Right renal cortex interstitium (tissue), 3 donors: ENCODE measurements around the gene MKRN2. TPM values are rescaled to one million over a fixed set of nuclear protein-coding genes. Genes with fewer than 3 reads are reported as not detected.

Source experiments
- DNase-seq, 3 donors: peaks; one replicate each; pipeline ENCODE4 v3.0.0-alpha.2; 2013; ENCODE audit warnings: low read depth in 3 of 3, low spot score in 2 of 3
- polyA plus RNA-seq, 3 donors: library from polyadenylated mRNA; unstranded; fragments of 120-200 nt; gene quantifications; one replicate each; pipeline ENCODE4 v1.2.1, GENCODE V29; 2013; ENCODE audit not compliant: insufficient read length in 3 of 3

Gene MKRN2
- polyA plus RNA-seq, 3 donors: 46.5 to 50.5 (median 47.7) TPM

DNA sequence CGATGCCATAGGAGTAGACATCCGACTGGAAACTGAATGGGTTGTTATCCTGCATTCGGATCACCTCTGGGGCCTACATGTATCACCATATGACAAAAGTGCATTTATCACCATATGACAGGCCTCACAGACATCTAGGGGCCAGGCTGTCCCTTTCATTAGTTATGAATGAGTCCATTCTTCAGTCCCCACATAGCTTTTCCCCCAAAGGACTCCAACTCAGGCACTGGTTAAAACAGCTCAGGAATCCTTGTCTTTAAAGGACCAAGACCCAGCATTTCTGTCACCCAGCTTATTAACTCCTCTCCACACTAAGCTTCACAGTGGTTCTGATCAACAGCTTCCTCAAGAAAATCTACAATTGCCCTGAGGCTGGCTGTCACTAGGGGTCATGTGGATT is 28.3 kb downstream of the MKRN2 start:
- DNase-seq: no peak

DNA sequence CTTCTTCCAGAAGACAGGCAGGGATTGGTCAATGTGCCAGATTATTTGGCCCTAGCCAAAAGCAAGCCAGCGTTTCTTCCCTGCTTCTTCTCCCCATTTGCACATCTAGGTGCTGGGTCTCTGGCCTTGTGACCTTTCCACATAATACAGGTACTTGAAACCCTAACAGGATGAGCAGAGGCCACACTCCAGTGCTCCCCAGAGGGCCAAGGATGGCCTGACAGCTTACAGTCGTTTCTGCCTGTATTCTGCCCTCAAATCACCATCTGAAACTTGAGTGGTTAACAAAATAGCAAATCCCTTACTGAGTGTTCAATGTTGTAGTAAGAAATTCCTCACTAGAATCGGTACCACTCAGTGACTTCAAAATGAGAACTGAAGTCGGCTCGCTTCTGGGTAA is 29.1 kb downstream of the MKRN2 start:
- no peak for DNase-seq

DNA sequence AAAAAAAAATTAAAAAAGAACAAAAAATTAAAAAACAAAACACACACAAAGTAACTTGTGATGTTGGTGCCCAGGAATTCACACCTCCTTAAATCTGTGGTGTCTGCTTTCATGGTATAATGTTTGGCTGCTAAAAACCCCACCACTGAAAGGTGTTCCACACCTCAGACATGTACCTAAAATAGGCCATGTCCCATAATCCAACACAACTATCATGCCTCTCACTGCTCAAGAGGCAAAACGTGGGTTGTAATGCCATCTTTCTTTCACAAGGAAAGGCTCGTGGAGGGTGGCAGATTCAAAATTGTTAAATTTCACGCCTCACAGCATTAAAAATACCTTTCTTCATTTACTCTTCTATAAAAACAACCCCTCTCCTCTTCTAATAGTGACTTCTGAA is 29.5 kb downstream of the MKRN2 start:
- DNase-seq: no peak

DNA sequence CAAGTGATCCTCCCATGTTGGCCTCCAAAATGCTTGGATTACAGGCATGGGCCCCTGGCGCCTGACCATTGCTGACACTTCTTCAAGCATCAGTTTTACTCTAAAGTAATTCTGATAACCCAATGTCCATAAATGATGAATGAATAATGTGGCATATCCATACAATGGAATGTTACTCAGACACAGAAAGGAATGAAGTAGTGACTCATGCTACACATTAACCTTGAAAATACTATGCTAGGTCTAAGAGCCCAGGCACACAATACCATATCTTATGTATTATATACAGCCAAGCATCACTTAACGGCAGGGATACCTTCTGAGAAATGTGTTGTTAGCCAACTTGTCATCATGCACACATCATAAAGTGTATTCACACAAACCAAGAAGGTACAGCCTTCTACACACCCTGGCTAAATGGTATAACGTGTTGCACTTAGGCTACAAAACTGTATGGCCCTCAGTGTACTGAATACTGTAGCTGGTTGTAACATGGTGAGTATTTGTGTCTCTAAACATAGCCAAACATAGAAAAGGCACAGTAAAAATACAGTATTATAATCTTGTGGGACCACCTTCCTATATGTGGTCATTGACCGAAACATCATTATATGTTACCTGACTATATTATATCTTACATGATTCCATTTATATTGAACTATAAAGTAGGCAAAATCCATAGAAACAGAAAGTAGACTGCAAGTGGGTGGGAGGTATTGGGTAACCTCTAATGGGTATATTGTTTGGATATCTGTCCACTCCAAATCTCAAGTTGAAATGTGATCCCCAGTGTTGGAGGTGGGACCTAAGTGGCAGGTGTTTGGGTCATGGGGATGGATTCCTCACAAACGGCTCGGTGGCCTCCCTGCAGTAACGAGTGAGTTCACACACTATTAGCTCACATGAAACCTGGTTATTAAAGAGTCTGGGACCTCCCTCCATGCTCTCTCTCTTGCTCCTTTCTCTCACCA is 31.4 kb downstream of the MKRN2 start:
- no peak for DNase-seq

DNA sequence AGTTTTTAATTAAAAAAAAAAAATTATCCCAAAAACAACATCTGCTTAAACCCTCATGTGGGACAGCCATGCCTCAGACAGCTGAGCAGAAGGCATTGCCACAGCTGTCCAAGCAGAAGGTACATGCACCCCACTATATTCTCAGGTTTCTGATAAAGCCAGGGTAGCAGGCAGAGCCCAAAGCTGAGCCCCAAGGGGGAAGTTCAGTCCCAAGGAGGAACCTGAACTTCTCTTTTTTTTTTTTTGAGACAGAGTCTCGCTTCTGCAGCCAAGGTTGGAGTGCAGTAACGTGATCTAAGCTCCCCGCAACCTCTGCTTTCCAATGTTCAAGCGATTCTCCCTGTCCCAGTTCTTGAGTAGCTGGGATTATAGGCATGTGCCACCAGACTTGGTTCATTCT is 33.2 kb downstream of the MKRN2 start:
- DNase-seq: no peak

DNA sequence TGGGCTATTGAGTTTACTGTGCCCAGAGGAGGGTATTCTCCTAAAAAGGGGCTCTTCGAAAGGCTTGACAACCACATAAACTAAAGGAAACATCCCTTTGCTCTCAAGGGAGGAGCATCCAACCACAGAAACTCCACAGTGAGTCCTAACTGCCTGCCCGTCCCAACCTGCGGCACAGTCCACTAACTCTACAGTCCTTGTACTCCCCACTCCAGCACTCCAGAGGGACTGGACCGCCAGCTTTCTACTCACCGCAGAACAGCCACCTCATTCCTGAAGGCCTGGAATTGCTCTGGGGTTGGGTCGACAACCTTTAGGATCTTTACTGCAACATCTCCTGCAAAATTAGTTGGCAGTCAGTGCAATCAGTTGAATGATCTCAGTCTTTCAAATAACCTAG is 34.6 kb downstream of the MKRN2 start:
- DNase-seq: no peak

DNA sequence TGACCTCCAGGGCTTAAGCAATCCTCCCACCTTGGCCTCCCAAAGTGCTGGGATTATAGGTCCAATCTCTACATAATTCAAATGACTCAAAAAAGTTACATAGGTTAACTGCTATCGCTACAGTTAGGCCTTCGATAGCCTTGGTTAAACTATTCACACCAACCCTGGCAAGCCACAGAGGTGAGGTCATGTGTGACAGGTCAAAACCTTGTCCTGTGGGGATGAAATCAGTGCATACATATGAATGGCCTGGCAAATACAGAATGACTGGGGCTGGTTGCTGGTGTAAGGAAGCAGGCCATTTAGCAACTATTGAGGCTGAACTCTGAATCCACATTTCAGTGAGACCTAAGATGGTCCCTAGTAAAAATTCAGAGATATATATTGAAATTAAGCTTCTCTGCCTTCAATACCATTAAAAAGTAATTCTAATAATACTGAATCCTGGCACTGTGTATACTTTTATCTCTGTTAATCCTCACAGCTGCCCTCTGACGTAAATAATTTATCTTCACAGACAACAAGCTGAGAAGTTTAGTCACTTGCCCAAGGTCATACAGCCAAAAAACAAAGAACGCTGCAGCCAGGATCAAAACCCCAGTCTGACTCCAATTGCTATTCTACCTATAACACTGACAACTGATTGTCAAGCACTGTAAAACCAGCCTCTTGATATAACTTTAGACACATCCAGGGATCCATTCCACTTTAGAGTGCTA is 35.3 kb downstream of the MKRN2 start:
- no peak for DNase-seq

DNA sequence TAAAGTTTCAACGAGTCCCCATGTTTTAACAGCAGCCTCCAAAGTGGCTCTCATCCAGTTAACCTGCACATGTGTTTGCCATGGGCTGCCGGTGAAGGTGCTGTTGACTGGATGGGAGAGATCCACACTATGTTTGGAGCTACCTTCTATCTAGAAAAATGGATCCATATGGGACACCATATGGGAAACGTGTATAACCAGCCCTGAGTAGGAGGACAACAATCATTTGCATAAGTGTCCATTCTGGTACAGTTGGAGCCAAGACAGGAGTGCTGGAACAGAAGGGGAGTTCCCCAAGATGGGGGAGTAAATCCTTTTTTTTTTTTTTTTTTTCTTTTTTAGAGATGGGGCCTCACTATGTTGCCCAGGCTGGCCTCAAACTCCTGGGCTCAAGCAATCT is 36.6 kb downstream of the MKRN2 start:
- DNase-seq: no peak

DNA sequence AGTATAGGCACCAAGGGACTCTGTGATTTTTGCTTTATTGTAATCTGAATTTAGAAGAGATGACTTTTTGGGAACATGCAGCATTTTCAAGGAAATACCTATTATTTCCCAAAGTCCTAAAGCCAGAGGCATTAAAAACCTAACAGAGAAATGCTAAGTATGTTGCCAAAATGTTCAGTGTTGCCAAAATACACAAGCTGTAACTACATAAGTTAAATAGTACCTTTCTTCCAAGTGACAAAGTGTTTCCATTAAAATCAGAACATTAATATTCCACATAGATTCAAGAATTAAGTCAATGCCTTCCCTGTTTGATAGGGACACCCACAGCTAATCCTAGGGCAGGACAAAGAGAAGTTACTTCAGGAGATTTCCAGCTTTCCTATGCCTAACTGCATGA is 42.0 kb downstream of the MKRN2 start:
- DNase-seq: no peak

DNA sequence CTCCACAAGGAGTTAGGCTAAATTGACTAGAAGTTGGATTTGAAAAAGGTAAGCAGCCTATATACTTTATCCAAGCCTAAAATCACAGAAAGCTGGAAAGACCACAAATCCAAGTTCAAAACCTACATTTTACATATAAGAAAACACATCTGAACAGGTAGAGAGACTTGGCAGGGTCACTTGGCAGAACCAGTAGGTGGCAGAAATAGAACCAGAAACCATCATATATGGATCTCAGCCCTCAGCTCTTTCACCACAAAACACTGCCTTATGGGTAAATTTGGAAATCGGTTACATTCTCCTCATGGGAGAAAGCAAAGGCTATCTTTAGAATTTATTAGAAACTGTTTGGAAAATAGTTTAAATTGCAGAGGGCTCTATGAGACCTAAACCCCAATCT is 44.2 kb downstream of the MKRN2 start:
- no peak for DNase-seq

DNA sequence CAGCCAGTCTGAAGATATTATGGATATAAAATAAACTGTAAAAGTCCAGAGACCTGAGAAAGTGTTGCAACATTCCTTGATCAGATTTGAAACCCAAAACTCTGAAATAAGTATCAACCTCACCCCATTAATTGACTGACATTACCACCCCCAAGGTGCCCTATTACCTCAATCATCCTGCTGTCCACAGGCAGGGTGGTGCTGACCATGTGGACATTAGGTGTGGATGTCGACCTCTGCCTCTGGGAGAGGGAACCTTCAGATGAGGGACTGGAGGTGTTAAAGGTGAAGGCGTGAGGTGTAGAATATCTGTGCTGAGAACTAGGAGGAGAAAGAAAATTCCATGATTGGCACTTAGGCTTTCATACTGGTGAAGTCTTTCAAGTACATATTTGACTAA is 47.1 kb downstream of the MKRN2 start:
- DNase-seq: no peak

DNA sequence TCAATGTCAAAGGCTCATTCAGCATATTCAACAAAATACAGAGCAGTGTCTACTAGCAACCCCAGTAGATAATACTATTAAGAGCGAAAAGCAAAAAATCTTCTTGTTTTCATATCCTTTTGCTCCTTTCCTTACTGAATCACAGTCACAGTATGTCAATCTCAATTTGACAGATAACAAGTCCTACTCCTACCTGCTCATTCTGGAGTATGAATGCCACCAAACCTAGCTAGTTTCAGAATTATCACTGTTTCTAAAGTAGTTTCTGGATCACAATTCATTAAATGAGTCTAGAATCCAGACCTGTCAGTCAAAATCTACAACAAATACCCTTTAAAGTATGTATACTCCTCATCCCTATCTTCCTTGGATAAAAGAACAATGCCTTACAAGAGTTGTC is 51.5 kb downstream of the MKRN2 start:
- no peak for DNase-seq

DNA sequence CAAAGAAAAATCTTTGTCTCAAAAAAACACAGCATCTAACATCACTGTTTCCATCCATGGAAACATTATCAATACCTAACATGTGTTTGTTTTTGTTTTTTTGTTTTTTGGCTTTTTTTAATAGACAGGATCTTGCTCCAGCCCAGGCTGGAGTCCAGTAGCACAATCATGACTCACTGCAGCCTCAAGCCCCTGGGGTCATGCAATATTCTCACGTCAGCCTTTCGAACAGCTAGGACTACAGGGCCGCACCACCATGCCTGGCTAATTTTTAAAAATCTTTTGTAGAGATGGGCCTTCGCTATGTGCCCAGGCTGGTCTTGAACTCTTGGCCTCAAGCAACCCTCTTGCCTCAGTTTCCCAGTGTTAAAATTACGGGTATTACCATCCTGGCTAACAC is 54.2 kb downstream of the MKRN2 start:
- DNase-seq: no peak

DNA sequence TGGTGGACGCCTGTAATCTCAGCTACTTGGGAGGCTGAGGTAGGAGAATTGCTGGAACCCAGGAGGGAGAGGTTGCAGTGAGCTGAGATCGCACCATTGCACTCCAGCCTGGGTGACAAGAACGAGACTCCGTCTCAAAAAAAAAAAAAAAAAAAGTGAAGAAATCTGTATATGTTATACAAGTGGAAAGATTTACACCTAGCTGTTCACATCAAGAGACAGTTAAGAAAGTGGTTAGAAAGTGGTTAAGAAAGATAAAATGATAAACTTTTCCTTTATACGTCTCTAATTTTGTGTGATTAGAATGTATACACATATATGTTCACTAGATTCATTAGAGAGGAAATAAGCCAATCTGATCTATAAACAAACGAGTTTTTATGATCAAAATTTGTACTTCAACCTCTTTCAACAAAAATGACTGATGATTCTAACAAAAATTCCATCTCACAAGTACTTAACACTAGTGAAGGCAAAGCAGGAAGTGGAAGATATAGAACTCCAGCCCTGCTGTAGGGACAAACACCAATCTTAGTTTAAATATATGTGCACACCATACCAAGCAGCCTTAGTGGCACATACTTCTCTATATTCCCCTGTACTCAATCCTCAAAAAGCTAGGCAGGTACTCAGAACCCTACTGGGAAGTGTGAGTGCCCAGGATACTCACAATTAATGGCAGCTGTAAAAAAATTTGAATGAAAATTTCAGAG is 55.8 kb downstream of the MKRN2 start:
- DNase-seq: no peak

DNA sequence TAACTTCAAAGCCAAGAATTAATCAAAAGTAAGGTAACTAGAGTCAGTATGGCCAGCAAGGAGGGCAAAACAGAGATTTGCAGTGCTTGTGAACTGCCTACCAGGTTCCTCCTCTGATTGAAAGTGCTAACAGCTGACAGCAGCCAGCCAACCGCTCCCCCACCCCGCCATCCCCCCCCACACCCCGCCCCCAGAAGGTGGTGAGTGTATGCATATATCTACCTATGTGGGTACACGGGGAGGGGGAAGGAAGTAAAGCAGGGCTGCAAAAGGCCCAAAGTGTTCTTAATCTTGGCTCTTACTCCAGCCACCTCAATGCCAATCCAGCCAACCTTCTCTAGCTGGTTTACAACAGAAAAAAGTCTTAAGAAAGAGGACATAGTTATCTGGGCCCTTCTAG is 56.4 kb downstream of the MKRN2 start:
- DNase-seq: no peak

DNA sequence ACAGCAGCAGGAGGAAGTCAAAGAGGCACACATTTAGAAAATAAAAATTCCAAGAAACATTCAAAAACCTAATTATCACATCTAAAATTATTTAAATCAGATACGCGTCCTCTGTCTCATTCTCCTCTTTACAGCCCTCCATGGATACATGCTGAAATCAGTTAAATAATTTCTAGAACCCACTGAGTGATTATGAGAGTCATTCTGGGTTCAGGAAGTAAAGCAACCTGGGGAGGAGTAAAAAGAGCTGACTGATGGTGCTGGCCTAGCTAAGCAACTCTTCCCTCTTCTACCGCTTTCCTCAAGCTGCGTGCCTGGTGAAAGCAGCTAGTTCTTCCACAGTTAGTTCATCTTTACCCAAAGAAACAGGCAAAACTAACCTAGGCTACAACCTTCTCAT is 58.4 kb downstream of the MKRN2 start:
- DNase-seq: no peak

DNA sequence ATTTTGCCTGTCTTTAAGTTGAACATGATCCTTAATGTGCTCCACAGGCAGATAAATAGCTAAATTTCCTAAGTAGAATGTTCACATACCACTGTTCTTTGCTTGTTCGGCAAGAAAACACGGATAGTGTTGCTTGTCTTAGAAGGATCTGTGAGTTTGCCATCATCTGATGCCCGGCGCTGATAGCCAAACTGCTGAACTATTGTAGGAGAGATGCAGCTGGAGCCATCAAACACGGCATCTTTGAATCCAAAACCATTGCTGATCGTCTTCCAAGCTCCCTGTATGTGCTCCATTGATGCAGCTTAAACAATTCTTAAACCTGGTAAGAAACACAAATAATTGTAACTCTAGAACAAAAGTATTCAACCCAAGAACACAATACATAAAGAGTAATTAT is 61.5 kb downstream of the MKRN2 start:
- DNase-seq: no peak

DNA sequence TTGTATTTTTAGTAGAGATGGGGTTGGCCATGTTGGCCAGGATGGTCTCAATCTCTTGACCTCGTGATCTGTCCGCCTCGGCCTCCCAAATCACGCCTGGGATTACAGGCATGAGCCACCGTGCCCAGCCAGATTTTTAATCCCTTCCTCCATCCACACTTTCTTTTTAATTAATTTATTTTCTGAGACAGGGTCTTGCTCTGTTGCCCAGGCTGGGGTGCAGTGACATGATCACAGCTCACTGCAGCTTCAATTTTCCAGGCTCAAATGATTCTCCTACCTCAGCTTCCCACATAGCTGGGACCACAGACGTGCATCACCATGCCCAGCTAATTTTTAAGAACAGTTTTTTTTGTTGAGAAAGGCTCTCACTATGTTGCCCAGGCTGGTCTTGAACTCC is 63.4 kb downstream of the MKRN2 start:
- no peak for DNase-seq

DNA sequence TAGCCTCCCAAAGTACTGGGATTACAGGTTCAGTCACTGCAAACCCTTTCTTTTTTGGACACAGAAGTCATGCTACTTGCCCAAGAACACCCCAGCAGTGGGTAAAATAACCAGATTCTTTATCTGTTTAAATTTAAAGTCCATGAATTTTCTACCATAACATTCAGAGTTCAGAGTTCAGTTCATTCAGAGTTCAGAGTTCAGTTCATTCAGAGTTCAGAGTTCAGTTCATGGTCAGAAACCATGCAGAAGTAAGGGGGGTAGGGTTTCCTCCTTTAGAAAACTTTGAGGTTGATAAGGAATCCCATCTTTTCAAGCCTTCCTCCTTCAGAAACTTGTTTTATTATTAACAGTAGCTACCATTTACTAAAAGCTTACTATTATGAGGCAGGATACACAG is 63.8 kb downstream of the MKRN2 start:
- no peak for DNase-seq

DNA sequence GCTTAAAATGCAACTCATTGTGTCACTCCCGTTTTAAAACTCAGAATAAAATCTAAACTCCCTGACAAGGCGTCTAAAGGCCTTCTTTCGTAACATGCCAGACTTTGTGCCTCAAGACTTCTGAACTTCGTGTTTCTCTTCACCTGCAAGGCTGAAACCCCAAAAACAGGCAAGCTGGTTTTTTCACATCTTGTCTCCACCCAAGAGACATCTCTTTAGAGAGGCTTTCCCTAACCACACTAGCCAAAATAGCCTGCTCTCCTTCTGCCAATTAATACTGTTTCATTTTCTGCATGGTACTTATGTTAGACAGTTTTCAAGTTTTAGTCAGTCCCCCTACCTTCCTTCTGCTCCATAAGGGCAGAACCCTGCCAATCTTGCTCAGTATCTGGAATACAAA is 65.4 kb downstream of the MKRN2 start:
- DNase-seq: no peak

DNA sequence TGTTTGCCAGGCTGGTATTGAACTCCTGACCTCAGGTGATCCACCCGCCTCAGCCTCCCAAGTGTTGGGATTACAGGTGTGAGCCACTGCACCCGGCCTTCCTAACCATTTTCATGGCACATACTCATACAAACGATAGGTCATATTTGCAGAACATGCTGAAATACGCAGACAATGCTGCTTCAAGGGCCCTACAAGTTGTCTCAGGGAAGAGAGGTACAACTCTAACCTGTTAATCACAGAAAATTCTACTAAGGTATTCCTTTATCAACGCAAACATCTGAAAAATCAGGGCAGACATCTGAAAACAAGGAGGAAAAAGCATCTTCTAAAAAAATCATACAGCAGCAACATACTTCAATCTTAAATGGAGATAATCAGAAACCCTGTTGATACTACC is 67.2 kb downstream of the MKRN2 start:
- DNase-seq: no peak
